HCT116 (cell line): Measurements from ENCODE around the gene C2orf76. TPM values are rescaled to one million over a fixed set of nuclear protein-coding genes. Genes with fewer than 3 reads are reported as not detected.

ENCODE experiments used
- ATAC-seq: fragments of 200-7000 bp; cut with Tn5 transposase; 2 replicates; pipeline ENCODE4 v1.9.1; 2020; ENCODE audit warnings: mild to moderate bottlenecking, moderate library complexity
- BruUV-seq: library from RNA; stranded (reverse); fragments of 400-500 nt; replicated peaks from 2 replicates; lab custom pipeline; 2021; lab: Mats Ljungman, UMichigan
- CTCF ChIA-PET: fragments of 300-600 bp; sonication (Branson Sonifier 250); formaldehyde crosslinking; loops from one replicate; lab custom pipeline; 2021; ENCODE audit warnings: antibody characterized with exemption; lab: Charles Lee
- POLR2A ChIA-PET: fragments of 300-600, 350-600 bp; sonication (Branson Sonifier 250); formaldehyde crosslinking; loops from one replicate; lab custom pipeline; 2021; ENCODE audit warnings: antibody characterized with exemption; lab: Charles Lee
- RAD21 ChIA-PET, 2 experiments: fragments of 300-600 bp; sonication (Branson Sonifier 250); formaldehyde crosslinking; loops; one replicate each; lab custom pipeline; 2023; ENCODE audit warnings: low total read pairs in 2 of 2; ENCODE audit not compliant: uncharacterized antibody in 2 of 2, unreplicated experiment in 2 of 2, low non-redundant PET in 1 of 2; lab: Charles Lee
- DNase-seq: peaks from one replicate; pipeline ENCODE4 v3.0.0-alpha.2; 2010; ENCODE audit warnings: low read depth, low spot score
- H2AFZ ChIP-seq: fragments of 200-600 bp; shearing (Covaris generic), sonication (generic); 2 replicates; pipeline ENCODE4 v1.6.1; 2017; ENCODE audit warnings: low read depth, mixed run types, mixed read lengths, antibody characterized with exemption, low read length; ENCODE audit not compliant: poor library complexity, severe bottlenecking
- H3K27ac ChIP-seq: 2 replicates; pipeline ENCODE4 v1.5.1; 2012; ENCODE audit warnings: low read depth, low read length
- H3K27me3 ChIP-seq: fragments of 200-600 bp; sonication (generic); 2 replicates; pipeline ENCODE4 v1.6.1; 2016; ENCODE audit warnings: mixed run types, low read length, mixed read lengths; ENCODE audit not compliant: insufficient read depth
- H3K36me3 ChIP-seq, 2 experiments: fragments of 200-500 bp in 1 of 2; fragments of 200-600 bp in 1 of 2; sonication (Bioruptor generic) in 1 of 2; sonication (generic) in 1 of 2; 2 replicates each; pipeline versions ENCODE4 v1.5.1 to v1.6.1; 2014 to 2016; ENCODE audit warnings: low read length in 2 of 2, inconsistent platforms in 1 of 2, mixed read lengths in 1 of 2, mixed run types in 1 of 2; ENCODE audit not compliant: insufficient read depth in 2 of 2, control insufficient read depth in 1 of 2
- H3K4me1 ChIP-seq, 2 experiments: fragments of 200-600 bp in 1 of 2; sonication (generic) in 1 of 2; 2 replicates each; pipeline versions ENCODE4 v1.5.1 to v1.6.1; 2012 to 2017; ENCODE audit warnings: low read length in 2 of 2, inconsistent platforms in 1 of 2, mild to moderate bottlenecking in 1 of 2, mixed read lengths in 1 of 2, mixed run types in 1 of 2, moderate library complexity in 1 of 2; ENCODE audit not compliant: insufficient read depth in 2 of 2, control insufficient read depth in 1 of 2
- H3K4me2 ChIP-seq: fragments of 200-600 bp; sonication (generic); 2 replicates; pipeline ENCODE4 v1.6.1; 2017; ENCODE audit warnings: mixed run types, low read length, mixed read lengths
- H3K4me3 ChIP-seq, 2 experiments: fragments of 200-600 bp in 1 of 2; sonication (generic) in 1 of 2; replicated peaks in 1 of 2; 2 replicates each; pipeline ENCODE4 v1.5.1; 2011 to 2016; ENCODE audit warnings: low read length in 2 of 2, control low read depth in 1 of 2, low read depth in 1 of 2, mild to moderate bottlenecking in 1 of 2, mixed read lengths in 1 of 2, mixed run types in 1 of 2
- H3K79me2 ChIP-seq: fragments of 200-600 bp; sonication (generic); 2 replicates; pipeline ENCODE4 v1.6.1; 2017; ENCODE audit warnings: mild to moderate bottlenecking, mixed run types, low read length, moderate library complexity, mixed read lengths; ENCODE audit not compliant: insufficient read depth
- H3K9ac ChIP-seq: fragments of 200-600 bp; sonication (generic); 2 replicates; pipeline ENCODE4 v1.6.1; 2016; ENCODE audit warnings: low read length, mixed read lengths
- H3K9me2 ChIP-seq: fragments of 200-600 bp; sonication (generic), shearing (Covaris generic); 2 replicates; pipeline ENCODE4 v1.6.1; 2017; ENCODE audit warnings: mixed run types, mild to moderate bottlenecking, moderate library complexity; ENCODE audit not compliant: insufficient read depth
- H3K9me3 ChIP-seq, 2 experiments: fragments of 200-500 bp in 1 of 2; fragments of 200-600 bp in 1 of 2; sonication (Bioruptor generic) in 1 of 2; sonication (generic) in 1 of 2; 2 replicates each; pipeline ENCODE4 v1.6.1; 2014 to 2017; ENCODE audit warnings: low read length in 2 of 2, mixed read lengths in 2 of 2, inconsistent platforms in 1 of 2, low read depth in 1 of 2, mild to moderate bottlenecking in 1 of 2, mixed run types in 1 of 2, moderate library complexity in 1 of 2; ENCODE audit not compliant: control insufficient read depth in 1 of 2, insufficient read depth in 1 of 2
- H4K20me1 ChIP-seq: fragments of 200-600 bp; sonication (generic), shearing (Covaris generic); 2 replicates; pipeline ENCODE4 v1.6.1; 2017; ENCODE audit warnings: mixed run types, mild to moderate bottlenecking, moderate library complexity; ENCODE audit not compliant: insufficient read depth
- CBX3 ChIP-seq: IDR thresholded peaks from 2 replicates; pipeline ENCODE4 v1.6.1; 2012; ENCODE audit warnings: low read depth
- EGR1 ChIP-seq: IDR thresholded peaks from 2 replicates; pipeline ENCODE4 v1.6.1; 2012; ENCODE audit warnings: low read depth
- EZH2 ChIP-seq: fragments of 200-600 bp; sonication (generic); IDR thresholded peaks from 2 replicates; pipeline ENCODE4 v1.6.1; 2017; ENCODE audit warnings: antibody characterized with exemption, mixed run types
- EZH2phosphoT487 ChIP-seq: fragments of 200-600 bp; IDR thresholded peaks from 2 replicates; pipeline ENCODE4 v1.6.1; 2018; ENCODE audit warnings: antibody characterized with exemption, borderline replicate concordance
- FOSL1 ChIP-seq: IDR thresholded peaks from 2 replicates; pipeline ENCODE4 v1.6.1; 2012; ENCODE audit warnings: low read depth
- JUND ChIP-seq: IDR thresholded peaks from 2 replicates; pipeline ENCODE4 v1.6.1; 2012
- POLR2A ChIP-seq: IDR thresholded peaks from 2 replicates; pipeline ENCODE4 v1.7.0; 2011; ENCODE audit warnings: borderline replicate concordance; ENCODE audit not compliant: insufficient read depth, insufficient read length; ENCODE audit errors: extremely low read depth
- POLR2AphosphoS5 ChIP-seq: IDR thresholded peaks from 2 replicates; pipeline ENCODE4 v1.6.1; 2011; ENCODE audit warnings: mild to moderate bottlenecking, low read depth, low read length, moderate library complexity
- RAD21 ChIP-seq: IDR thresholded peaks from 2 replicates; pipeline ENCODE4 v1.6.1; 2012; ENCODE audit warnings: low read depth, mild to moderate bottlenecking
- SRF ChIP-seq: IDR thresholded peaks from 2 replicates; pipeline ENCODE4 v1.6.1; 2012; ENCODE audit warnings: low read depth
- TCF7L2 ChIP-seq: IDR thresholded peaks from 2 replicates; pipeline ENCODE4 v1.7.0; 2011; ENCODE audit warnings: borderline replicate concordance, inconsistent platforms; ENCODE audit not compliant: insufficient read depth, insufficient read length; ENCODE audit errors: extremely low read depth
- intact Hi-C: fragments of 100-400 bp; cut with micrococcal nuclease; formaldehyde crosslinking; loops from 2 replicates; pipeline ENCODE4 v1.10.0; 2022
- total RNA-seq: library from RNA; stranded (reverse); gene quantifications from one replicate; pipeline ENCODE4 v1.2.1, GENCODE V29; 2021; ENCODE audit not compliant: unreplicated experiment
- TF ChIP-seq, protein P1 (sequence below): IDR thresholded peaks from 2 replicates; pipeline ENCODE4 v1.6.1; 2012
- TF ChIP-seq, protein P2 (sequence below): IDR thresholded peaks from 2 replicates; pipeline ENCODE4 v1.6.1; 2012; ENCODE audit warnings: low read depth
- TF ChIP-seq, protein P3 (sequence below), 3 experiments: fragments of 200-600 bp in 1 of 3; sonication (generic) in 1 of 3; IDR thresholded peaks in 2 of 3; conservative IDR thresholded peaks in 1 of 3; 2 replicates each; pipeline ENCODE4 v1.5.1; 2012 to 2017; ENCODE audit warnings: low read depth in 2 of 3, low read length in 2 of 3, antibody characterized with exemption in 1 of 3, borderline replicate concordance in 1 of 3, control low read depth in 1 of 3, mild to moderate bottlenecking in 1 of 3, mixed read lengths in 1 of 3, mixed run types in 1 of 3, moderate library complexity in 1 of 3; ENCODE audit not compliant: insufficient read depth in 1 of 3
- TF ChIP-seq, protein P4 (sequence below): IDR thresholded peaks from 2 replicates; pipeline ENCODE4 v1.6.1; 2011; ENCODE audit warnings: mild to moderate bottlenecking, low read length, moderate library complexity; ENCODE audit not compliant: insufficient replicate concordance; ENCODE audit errors: extremely low read depth

The C2orf76 gene
- total RNA-seq, 1 experiment from 2014 or later, result 10.5 TPM

DNA sequence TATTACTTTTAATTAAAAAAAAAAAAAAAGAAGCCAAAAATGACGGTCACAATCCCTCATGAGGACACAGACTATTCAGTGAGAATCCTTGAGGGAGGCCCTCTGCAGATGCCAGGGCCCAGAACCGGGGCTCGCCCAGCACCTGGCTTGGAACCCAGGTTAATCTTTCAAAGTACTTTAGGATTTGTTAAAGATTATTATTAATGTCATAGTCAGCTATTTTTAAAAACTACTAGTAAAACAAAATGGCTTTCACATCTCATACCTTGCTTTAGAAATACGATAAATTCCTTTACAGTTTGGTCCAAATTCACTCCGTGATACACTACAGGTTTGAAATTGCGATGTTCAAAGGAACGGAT lies 27.1 kb downstream of the C2orf76 start:
- peaks cover 3% of the 10 kb centered on the region; the same call in 1 of the 2 replicates for H3K79me2 ChIP-seq
- intact Hi-C loops, result no loop called here
- no peak for ATAC-seq
- no peak for DNase-seq
- H3K36me3 ChIP-seq, result 0 out of 4 replicates have a peak, but pooled peaks cover 0 to 4% of the 10 kb centered on the region in 2 experiments
- no peak for TF ChIP-seq EGR1
- TF ChIP-seq TCF7L2, result no peak
- TF ChIP-seq CBX3, result no peak
- TF ChIP-seq JUND, result no peak
- no peak for TF ChIP-seq POLR2A
- TF ChIP-seq EZH2phosphoT487, result no peak
- no peak for TF ChIP-seq SRF
- TF ChIP-seq, protein P1, sequence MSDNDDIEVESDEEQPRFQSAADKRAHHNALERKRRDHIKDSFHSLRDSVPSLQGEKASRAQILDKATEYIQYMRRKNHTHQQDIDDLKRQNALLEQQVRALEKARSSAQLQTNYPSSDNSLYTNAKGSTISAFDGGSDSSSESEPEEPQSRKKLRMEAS, result no peak
- TF ChIP-seq RAD21, result no peak
- TF ChIP-seq, protein P2, sequence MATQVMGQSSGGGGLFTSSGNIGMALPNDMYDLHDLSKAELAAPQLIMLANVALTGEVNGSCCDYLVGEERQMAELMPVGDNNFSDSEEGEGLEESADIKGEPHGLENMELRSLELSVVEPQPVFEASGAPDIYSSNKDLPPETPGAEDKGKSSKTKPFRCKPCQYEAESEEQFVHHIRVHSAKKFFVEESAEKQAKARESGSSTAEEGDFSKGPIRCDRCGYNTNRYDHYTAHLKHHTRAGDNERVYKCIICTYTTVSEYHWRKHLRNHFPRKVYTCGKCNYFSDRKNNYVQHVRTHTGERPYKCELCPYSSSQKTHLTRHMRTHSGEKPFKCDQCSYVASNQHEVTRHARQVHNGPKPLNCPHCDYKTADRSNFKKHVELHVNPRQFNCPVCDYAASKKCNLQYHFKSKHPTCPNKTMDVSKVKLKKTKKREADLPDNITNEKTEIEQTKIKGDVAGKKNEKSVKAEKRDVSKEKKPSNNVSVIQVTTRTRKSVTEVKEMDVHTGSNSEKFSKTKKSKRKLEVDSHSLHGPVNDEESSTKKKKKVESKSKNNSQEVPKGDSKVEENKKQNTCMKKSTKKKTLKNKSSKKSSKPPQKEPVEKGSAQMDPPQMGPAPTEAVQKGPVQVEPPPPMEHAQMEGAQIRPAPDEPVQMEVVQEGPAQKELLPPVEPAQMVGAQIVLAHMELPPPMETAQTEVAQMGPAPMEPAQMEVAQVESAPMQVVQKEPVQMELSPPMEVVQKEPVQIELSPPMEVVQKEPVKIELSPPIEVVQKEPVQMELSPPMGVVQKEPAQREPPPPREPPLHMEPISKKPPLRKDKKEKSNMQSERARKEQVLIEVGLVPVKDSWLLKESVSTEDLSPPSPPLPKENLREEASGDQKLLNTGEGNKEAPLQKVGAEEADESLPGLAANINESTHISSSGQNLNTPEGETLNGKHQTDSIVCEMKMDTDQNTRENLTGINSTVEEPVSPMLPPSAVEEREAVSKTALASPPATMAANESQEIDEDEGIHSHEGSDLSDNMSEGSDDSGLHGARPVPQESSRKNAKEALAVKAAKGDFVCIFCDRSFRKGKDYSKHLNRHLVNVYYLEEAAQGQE, result no peak
- no peak for TF ChIP-seq EZH2
- no peak for TF ChIP-seq FOSL1
- TF ChIP-seq, protein P3, sequence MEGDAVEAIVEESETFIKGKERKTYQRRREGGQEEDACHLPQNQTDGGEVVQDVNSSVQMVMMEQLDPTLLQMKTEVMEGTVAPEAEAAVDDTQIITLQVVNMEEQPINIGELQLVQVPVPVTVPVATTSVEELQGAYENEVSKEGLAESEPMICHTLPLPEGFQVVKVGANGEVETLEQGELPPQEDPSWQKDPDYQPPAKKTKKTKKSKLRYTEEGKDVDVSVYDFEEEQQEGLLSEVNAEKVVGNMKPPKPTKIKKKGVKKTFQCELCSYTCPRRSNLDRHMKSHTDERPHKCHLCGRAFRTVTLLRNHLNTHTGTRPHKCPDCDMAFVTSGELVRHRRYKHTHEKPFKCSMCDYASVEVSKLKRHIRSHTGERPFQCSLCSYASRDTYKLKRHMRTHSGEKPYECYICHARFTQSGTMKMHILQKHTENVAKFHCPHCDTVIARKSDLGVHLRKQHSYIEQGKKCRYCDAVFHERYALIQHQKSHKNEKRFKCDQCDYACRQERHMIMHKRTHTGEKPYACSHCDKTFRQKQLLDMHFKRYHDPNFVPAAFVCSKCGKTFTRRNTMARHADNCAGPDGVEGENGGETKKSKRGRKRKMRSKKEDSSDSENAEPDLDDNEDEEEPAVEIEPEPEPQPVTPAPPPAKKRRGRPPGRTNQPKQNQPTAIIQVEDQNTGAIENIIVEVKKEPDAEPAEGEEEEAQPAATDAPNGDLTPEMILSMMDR (IDR thresholded peaks at IDR 0.05 in 2 of 3, conservative IDR thresholded peaks at IDR 0.05 in 1 of 3; ENCODE audit: borderline replicate concordance in 1 of 3, insufficient read depth in 1 of 3, low read depth in 2 of 3, low read length in 2 of 3), result no peak
- TF ChIP-seq, protein P4, sequence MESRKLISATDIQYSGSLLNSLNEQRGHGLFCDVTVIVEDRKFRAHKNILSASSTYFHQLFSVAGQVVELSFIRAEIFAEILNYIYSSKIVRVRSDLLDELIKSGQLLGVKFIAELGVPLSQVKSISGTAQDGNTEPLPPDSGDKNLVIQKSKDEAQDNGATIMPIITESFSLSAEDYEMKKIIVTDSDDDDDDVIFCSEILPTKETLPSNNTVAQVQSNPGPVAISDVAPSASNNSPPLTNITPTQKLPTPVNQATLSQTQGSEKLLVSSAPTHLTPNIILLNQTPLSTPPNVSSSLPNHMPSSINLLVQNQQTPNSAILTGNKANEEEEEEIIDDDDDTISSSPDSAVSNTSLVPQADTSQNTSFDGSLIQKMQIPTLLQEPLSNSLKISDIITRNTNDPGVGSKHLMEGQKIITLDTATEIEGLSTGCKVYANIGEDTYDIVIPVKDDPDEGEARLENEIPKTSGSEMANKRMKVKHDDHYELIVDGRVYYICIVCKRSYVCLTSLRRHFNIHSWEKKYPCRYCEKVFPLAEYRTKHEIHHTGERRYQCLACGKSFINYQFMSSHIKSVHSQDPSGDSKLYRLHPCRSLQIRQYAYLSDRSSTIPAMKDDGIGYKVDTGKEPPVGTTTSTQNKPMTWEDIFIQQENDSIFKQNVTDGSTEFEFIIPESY, result no peak
- no peak for TF ChIP-seq POLR2AphosphoS5
- POLR2A ChIA-PET, result no interaction called here
- RAD21 ChIA-PET, result no interaction called here
- no peaks in the 10 kb centered on the region for H4K20me1 ChIP-seq
- no peak overlapping the region for H3K4me2 ChIP-seq
- H3K9me2 ChIP-seq, result no peaks in the 10 kb centered on the region
- CTCF ChIA-PET, result no interaction called here
- TSS peak; percentile 39 for BruUV-seq
- no peak overlapping the region for H3K9ac ChIP-seq
- no peak overlapping the region for H3K4me3 ChIP-seq
- no peak overlapping the region for H3K27ac ChIP-seq
- H3K27me3 ChIP-seq, result no peaks in the 10 kb centered on the region
- H3K4me1 ChIP-seq, result no peaks in the 10 kb centered on the region
- H3K9me3 ChIP-seq, result no peaks in the 10 kb centered on the region
- no peak overlapping the region for H2AFZ ChIP-seq
